ENCODE results near the gene TMCC3. TPM values are rescaled to one million over a fixed set of nuclear protein-coding genes. Genes with fewer than 3 reads are reported as not detected.

TMCC3 gene
- total RNA-seq, 1 donor from 2014 or later, result 48.1 TPM

GRCh38 chr12:94558612-94559011, 91.7 kb downstream of the TMCC3 start:
- Mint-ChIP-seq H3K9me3 (ENCODE audit: unreplicated experiment) (no peaks in the 10 kb centered on the region), H3K4me1 (ENCODE audit: unreplicated experiment) (peaks cover 8% of the 10 kb centered on the region), H3K36me3 (ENCODE audit: low read depth, unreplicated experiment) (peaks cover 3% of the 10 kb centered on the region), H3K27me3 (ENCODE audit: unreplicated experiment) (peaks cover 12% of the 10 kb centered on the region), H3K4me3 (ENCODE audit: unreplicated experiment) (no peak overlapping the region), H3K27ac (ENCODE audit: unreplicated experiment) (no peak overlapping the region)
- DNase-seq (ENCODE audit: low spot score), result no peak
- no peak for TF ChIP-seq CTCF (IDR thresholded peaks at IDR 0.05; ENCODE audit: unreplicated experiment)

- H3K4me1 Mint-ChIP-seq (ENCODE audit: unreplicated experiment), result peaks cover 8% of the 10 kb centered on the region
- H3K4me3 Mint-ChIP-seq (ENCODE audit: unreplicated experiment), result no peak overlapping the region
- peaks cover 3% of the 10 kb centered on the region for H3K36me3 Mint-ChIP-seq (ENCODE audit: low read depth, unreplicated experiment)
- no peak for TF ChIP-seq CTCF (IDR thresholded peaks at IDR 0.05; ENCODE audit: unreplicated experiment)
- peaks cover 12% of the 10 kb centered on the region for H3K27me3 Mint-ChIP-seq (ENCODE audit: unreplicated experiment)
- no peak for DNase-seq (ENCODE audit: low spot score)
- H3K9me3 Mint-ChIP-seq (ENCODE audit: unreplicated experiment), result no peaks in the 10 kb centered on the region
- no peak overlapping the region for H3K27ac Mint-ChIP-seq (ENCODE audit: unreplicated experiment)
Observed at GRCh38 chr12:94557746-94558295, 92.5 kb downstream of the TMCC3 start.

DNA sequence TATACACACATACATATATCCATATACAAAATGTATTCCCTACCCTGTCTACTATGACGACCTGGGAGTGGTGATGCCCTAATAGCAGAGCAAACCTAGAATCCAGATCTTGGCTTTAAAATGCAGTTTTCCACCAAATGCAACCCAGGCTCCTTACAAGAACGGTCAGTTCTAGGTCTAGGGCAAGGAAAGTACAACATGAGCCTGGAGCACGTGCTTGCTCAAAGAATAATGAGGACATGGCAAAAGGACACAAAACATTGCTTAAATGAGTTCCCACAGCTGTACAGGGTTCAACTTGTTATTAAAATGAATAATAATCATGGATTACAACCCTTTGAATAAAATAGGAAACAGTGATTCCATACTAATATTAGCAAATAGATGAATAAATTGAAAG, 94.7 kb downstream of the TMCC3 start:
- Mint-ChIP-seq H3K4me3 (ENCODE audit: unreplicated experiment) (no peak overlapping the region), H3K27me3 (ENCODE audit: unreplicated experiment) (peaks cover 8% of the 10 kb centered on the region), H3K4me1 (ENCODE audit: unreplicated experiment) (peaks cover 6% of the 10 kb centered on the region), H3K27ac (ENCODE audit: unreplicated experiment) (no peak overlapping the region), H3K9me3 (ENCODE audit: unreplicated experiment) (no peaks in the 10 kb centered on the region), H3K36me3 (ENCODE audit: low read depth, unreplicated experiment) (peaks cover 3% of the 10 kb centered on the region)
- no peak for TF ChIP-seq CTCF (IDR thresholded peaks at IDR 0.05; ENCODE audit: unreplicated experiment)
- no peak for DNase-seq (ENCODE audit: low spot score)

DNA sequence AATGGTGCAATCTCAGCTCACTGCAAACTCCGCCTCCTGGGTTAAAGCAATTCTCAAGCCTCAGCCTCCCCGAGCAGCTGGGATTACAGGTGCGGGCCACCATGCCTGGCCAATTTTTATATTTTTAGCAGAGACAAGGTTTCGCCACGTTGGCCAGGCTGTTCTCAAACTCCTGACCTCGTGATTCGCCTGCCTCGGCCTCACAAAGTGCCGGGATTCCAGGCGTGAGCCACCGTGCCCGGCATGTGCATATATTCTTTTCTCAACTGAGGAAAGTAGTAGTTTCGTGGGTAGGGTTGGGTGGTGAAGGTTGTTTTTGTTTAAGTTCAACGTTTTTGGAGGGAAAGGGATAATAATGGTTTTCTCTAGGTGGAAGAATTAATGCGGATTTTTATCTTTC, 96.5 kb downstream of the TMCC3 start:
- no peak for DNase-seq (ENCODE audit: low spot score)
- Mint-ChIP-seq H3K27me3 (ENCODE audit: unreplicated experiment) (no peaks in the 10 kb centered on the region), H3K4me1 (ENCODE audit: unreplicated experiment) (no peaks in the 10 kb centered on the region), H3K9me3 (ENCODE audit: unreplicated experiment) (no peaks in the 10 kb centered on the region), H3K27ac (ENCODE audit: unreplicated experiment) (no peak overlapping the region), H3K4me3 (ENCODE audit: unreplicated experiment) (no peak overlapping the region), H3K36me3 (ENCODE audit: low read depth, unreplicated experiment) (no peaks in the 10 kb centered on the region)
- no peak for TF ChIP-seq CTCF (IDR thresholded peaks at IDR 0.05; ENCODE audit: unreplicated experiment)

DNA sequence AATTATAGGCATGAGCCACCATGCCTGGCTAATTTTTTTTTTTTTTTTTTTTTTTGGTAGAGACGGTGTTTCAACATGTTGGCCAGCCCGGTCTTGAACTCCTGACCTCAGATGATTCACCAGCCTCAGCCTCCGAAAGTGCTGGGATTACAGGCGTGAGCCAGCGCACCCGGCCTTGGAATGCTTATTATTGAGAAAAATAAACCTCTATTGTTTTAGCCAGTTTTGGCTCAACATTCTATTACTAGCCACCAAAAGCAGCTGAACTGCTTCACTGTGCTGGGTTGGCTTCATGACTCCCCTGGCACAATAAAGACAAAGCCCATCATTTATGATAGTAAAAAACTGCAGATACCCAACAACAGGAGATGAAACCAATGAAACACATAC, 97.2 kb downstream of the TMCC3 start:
- DNase-seq (ENCODE audit: low spot score), result no peak
- no peak overlapping the region for H3K4me3 Mint-ChIP-seq (ENCODE audit: unreplicated experiment)
- no peak for TF ChIP-seq CTCF (IDR thresholded peaks at IDR 0.05; ENCODE audit: unreplicated experiment)

More for the DNA sequence above, 97.2 kb downstream of the TMCC3 start:
- Mint-ChIP-seq H3K27ac (ENCODE audit: unreplicated experiment) (no peak overlapping the region), H3K4me1 (ENCODE audit: unreplicated experiment) (no peaks in the 10 kb centered on the region), H3K36me3 (ENCODE audit: low read depth, unreplicated experiment) (no peaks in the 10 kb centered on the region), H3K9me3 (ENCODE audit: unreplicated experiment) (no peaks in the 10 kb centered on the region), H3K27me3 (ENCODE audit: unreplicated experiment) (no peaks in the 10 kb centered on the region)

Measured in endothelial cell (in vitro differentiated cells).